ENCODE measurements around the gene ATP1A1. TPM values are rescaled to one million over a fixed set of nuclear protein-coding genes. Genes with fewer than 3 reads are reported as not detected.

The ATP1A1 gene
- polyA plus RNA-seq, 3 donors = 32.3 to 135 (median 32.7) TPM

- Histone ChIP-seq H3K27me3 (ENCODE audit: control insufficient read depth in 2 of 2, insufficient read depth in 2 of 2, low read length in 2 of 2) (no peaks in the 10 kb centered on the region), H3K4me1 (ENCODE audit: control insufficient read depth in 1 of 2, insufficient read depth in 2 of 2, low read length in 2 of 2) (no peaks in the 10 kb centered on the region), H3K4me3 (replicated peaks in 1 of 3; ENCODE audit: low read depth in 2 of 3, low read length in 3 of 3) (no peak overlapping the region), H3K27ac (ENCODE audit: low read depth in 1 of 2, low read length in 2 of 2) (no peak overlapping the region), H3K9ac (ENCODE audit: insufficient read depth, low read length, poor library complexity, severe bottlenecking) (no peak overlapping the region), H2AFZ (ENCODE audit: insufficient read depth, low read depth, low read length, poor library complexity, severe bottlenecking) (no peak overlapping the region), H3K9me3 (replicated peaks in 1 of 2; ENCODE audit: control insufficient read depth in 1 of 2, insufficient read depth in 1 of 2, low read length in 2 of 2) (no peaks in the 10 kb centered on the region), H3K79me2 (ENCODE audit: insufficient read depth, low read length) (no peaks in the 10 kb centered on the region), H3K36me3 (replicated peaks in 1 of 2; ENCODE audit: control insufficient read depth in 1 of 2, insufficient read depth in 2 of 2, low read length in 2 of 2) (peaks cover 98 to 100% of the 10 kb centered on the region in 2 donors), H4K20me1 (ENCODE audit: insufficient read depth, low read length) (peaks cover 16% of the 10 kb centered on the region), H3K4me2 (replicated peaks; ENCODE audit: extremely low read depth, low read length, poor library complexity, severe bottlenecking) (no peak overlapping the region)
- 100% methylated on average over 1 of the region's 3 CpGs for WGBS (ENCODE audit: insufficient coverage)
- intact Hi-C loops (cut with micrococcal nuclease) = no loop called here
- Mint-ChIP-seq H3K27me3 (ENCODE audit: low read depth in 3 of 3) (no peaks in the 10 kb centered on the region), H3K27ac (no peak overlapping the region), H3K4me1 (no peaks in the 10 kb centered on the region), H3K36me3 (peaks cover 98 to 99% of the 10 kb centered on the region in 2 donors), H3K4me3 (no peak overlapping the region), H3K9me3 (peaks cover 0 to 2% (median 0%) of the 10 kb centered on the region in 7 donors)
- DNase-seq = no peak
- TF ChIP-seq CTCF (IDR thresholded peaks at IDR 0.05) = no peak
These were observed 28.7 kb downstream of the ATP1A1 start for GRCh38 chr1:116401646-116402176.

GRCh38 chr1:116402333-116402732 is 29.3 kb downstream of the ATP1A1 start:
- H3K4me1 ChIP-seq (ENCODE audit: control insufficient read depth in 1 of 2, insufficient read depth in 2 of 2, low read length in 2 of 2) = no peaks in the 10 kb centered on the region
- no peak overlapping the region for H2AFZ ChIP-seq (ENCODE audit: insufficient read depth, low read depth, low read length, poor library complexity, severe bottlenecking)
- peaks cover 92 to 100% of the 10 kb centered on the region in 2 donors for H3K36me3 ChIP-seq (replicated peaks in 1 of 2; ENCODE audit: control insufficient read depth in 1 of 2, insufficient read depth in 2 of 2, low read length in 2 of 2)
- no peak overlapping the region for H3K4me3 Mint-ChIP-seq
- H3K27ac Mint-ChIP-seq = peak overlapping the region in 2 of 7 donors; percentile 3 to 65
- no peak for TF ChIP-seq CTCF (IDR thresholded peaks at IDR 0.05)
- H3K79me2 ChIP-seq (ENCODE audit: insufficient read depth, low read length) = no peaks in the 10 kb centered on the region
- intact Hi-C loops (cut with micrococcal nuclease) = no loop called here
- H3K27me3 Mint-ChIP-seq (ENCODE audit: low read depth in 3 of 3) = no peaks in the 10 kb centered on the region
- H3K27me3 ChIP-seq (ENCODE audit: control insufficient read depth in 2 of 2, insufficient read depth in 2 of 2, low read length in 2 of 2) = no peaks in the 10 kb centered on the region
- peaks cover 0 to 2% (median 0%) of the 10 kb centered on the region in 7 donors for H3K9me3 Mint-ChIP-seq
- peaks cover 96 to 98% of the 10 kb centered on the region in 2 donors for H3K36me3 Mint-ChIP-seq
- H3K27ac ChIP-seq (ENCODE audit: low read depth in 1 of 2, low read length in 2 of 2) = no peak overlapping the region
- H3K9ac ChIP-seq (ENCODE audit: insufficient read depth, low read length, poor library complexity, severe bottlenecking) = no peak overlapping the region
- 66% methylated on average over 2 of the region's 3 CpGs for WGBS (ENCODE audit: insufficient coverage)
- no peak overlapping the region for H3K4me2 ChIP-seq (replicated peaks; ENCODE audit: extremely low read depth, low read length, poor library complexity, severe bottlenecking)
- DNase-seq = no peak
- H4K20me1 ChIP-seq (ENCODE audit: insufficient read depth, low read length) = peaks cover 16% of the 10 kb centered on the region
- H3K9me3 ChIP-seq (replicated peaks in 1 of 2; ENCODE audit: control insufficient read depth in 1 of 2, insufficient read depth in 1 of 2, low read length in 2 of 2) = no peaks in the 10 kb centered on the region
- H3K4me1 Mint-ChIP-seq = no peaks in the 10 kb centered on the region
- H3K4me3 ChIP-seq (replicated peaks in 1 of 3; ENCODE audit: low read depth in 2 of 3, low read length in 3 of 3) = no peak overlapping the region

Data from CD14-positive monocyte (primary cell).